H1 (cell line): ENCODE results near the gene STEAP2. TPM values are rescaled to one million over a fixed set of nuclear protein-coding genes. Genes with fewer than 3 reads are reported as not detected.

Experiments used
- POU5F1 ChIP-seq: IDR thresholded peaks from 2 replicates; pipeline ENCODE4 v1.6.1; 2011; ENCODE audit warnings: low read depth, mild to moderate bottlenecking, low read length, moderate library complexity
- ZNF274 ChIP-seq: IDR thresholded peaks from 2 replicates; pipeline ENCODE4 v1.7.0; 2012; ENCODE audit warnings: low read length, borderline replicate concordance; ENCODE audit errors: extremely low read depth
- polyA plus RNA-seq, 7 experiments: library from polyadenylated mRNA; depleted of rRNA in 3 of 7; stranded (reverse) in 5 of 7; unstranded in 2 of 7; fragments of >200 nt in 5 of 7; fragments of 200-250 nt in 2 of 7; gene quantifications; 1 replicate in 5 of 7; 2 replicates in 1 of 7; 4 replicates in 1 of 7; pipeline versions ENCODE4 v1.2.1 to v1.2.3, GENCODE V29; 2011 to 2013; ENCODE audit warnings: missing spikeins in 2 of 7, mixed read lengths in 2 of 7
- total RNA-seq: library from RNA; stranded (reverse); fragmentation: NEBNext Ultra II Directional; extraction: Animal tissue kit (Norgen Biotek cat#: 25700); gene quantifications from 2 replicates; pipeline ENCODE4 v1.2.1, GENCODE V29; 2021
- TF ChIP-seq, protein P1 (sequence below): IDR thresholded peaks from 2 replicates; pipeline ENCODE4 v1.6.1; 2011; ENCODE audit warnings: low read length, improper control_type of control experiment

STEAP2 gene
- total and polyA plus RNA-seq, 2 of the 8 experiments (the other 6 are each of a cell fraction or from before 2014, with no cell fraction given): 13.4 to 18.4 TPM

DNA sequence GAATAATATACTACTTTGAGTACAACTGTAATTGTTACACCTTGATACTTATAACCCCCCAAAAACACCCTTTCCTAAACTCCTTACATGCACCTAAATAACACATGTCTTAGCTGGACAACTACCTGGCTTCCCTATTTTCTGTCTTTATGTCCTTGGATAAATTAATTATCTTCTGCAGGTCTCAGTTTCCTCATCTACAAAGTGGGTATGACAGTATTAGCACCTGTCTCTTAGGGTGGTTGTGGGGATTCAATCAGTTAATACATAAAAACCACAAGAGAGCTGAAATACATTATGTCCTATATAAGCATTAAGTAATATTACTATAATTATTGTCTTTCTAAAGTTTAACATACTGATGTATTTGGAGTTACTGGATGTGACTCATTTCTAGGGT, 10.8 kb downstream of the STEAP2 start (continued):
- TF ChIP-seq, protein P1, sequence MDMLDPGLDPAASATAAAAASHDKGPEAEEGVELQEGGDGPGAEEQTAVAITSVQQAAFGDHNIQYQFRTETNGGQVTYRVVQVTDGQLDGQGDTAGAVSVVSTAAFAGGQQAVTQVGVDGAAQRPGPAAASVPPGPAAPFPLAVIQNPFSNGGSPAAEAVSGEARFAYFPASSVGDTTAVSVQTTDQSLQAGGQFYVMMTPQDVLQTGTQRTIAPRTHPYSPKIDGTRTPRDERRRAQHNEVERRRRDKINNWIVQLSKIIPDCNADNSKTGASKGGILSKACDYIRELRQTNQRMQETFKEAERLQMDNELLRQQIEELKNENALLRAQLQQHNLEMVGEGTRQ: no peak
- TF ChIP-seq ZNF274: no peak
- TF ChIP-seq POU5F1: no peak
